Tibial artery (tissue), 4 donors: ENCODE data around the gene RPL22.

Experiments
- DNase-seq, 2 donors: peaks; one replicate each; pipeline ENCODE4 v3.0.0-alpha.2; 2019
- H3K27ac ChIP-seq, 2 donors: fragments of 200-600 bp; sonication (generic) in 1 of 2; 1 replicate in 1 of 2; 2 replicates in 1 of 2; pipeline ENCODE4 v1.5.1; 2018 to 2019; ENCODE audit warnings: mild to moderate bottlenecking in 1 of 2
- H3K27me3 ChIP-seq, 2 donors: fragments of 200-600 bp; sonication (generic) in 1 of 2; one replicate each; pipeline versions ENCODE4 v1.5.1 to v1.6.0; 2016 to 2019
- H3K36me3 ChIP-seq, 3 donors: fragments of 200-600 bp; sonication (generic) in 2 of 3; one replicate each; pipeline ENCODE4 v1.5.1; 2016 to 2019; ENCODE audit warnings: mild to moderate bottlenecking in 2 of 3
- H3K4me1 ChIP-seq, 4 donors: fragments of 200-600 bp; sonication (generic) in 2 of 4; 1 replicate in 3 of 4; 2 replicates in 1 of 4; pipeline ENCODE4 v1.5.1; 2016 to 2019
- H3K4me3 ChIP-seq, 2 donors: fragments of 200-600 bp; sonication (generic) in 1 of 2; 1 replicate in 1 of 2; 2 replicates in 1 of 2; pipeline ENCODE4 v1.5.1; 2018 to 2019; ENCODE audit warnings: mild to moderate bottlenecking in 2 of 2
- H3K9me3 ChIP-seq, 3 donors: fragments of 200-600 bp; sonication (generic) in 1 of 3; one replicate each; pipeline ENCODE4 v1.5.1; 2016 to 2019
- intact Hi-C: fragments of 100-400 bp; cut with DNase I; formaldehyde crosslinking; loops from one replicate; pipeline ENCODE4 v1.15.0; 2023; ENCODE audit warnings: low total_unique reads
- TF ChIP-seq, protein P1 (sequence below), 2 experiments: fragments of 200-600 bp in 1 of 2; fragments of 450-650 bp in 1 of 2; IDR thresholded peaks; one replicate each; pipeline ENCODE4 v1.5.1; 2017 to 2019; ENCODE audit warnings: antibody characterized with exemption in 2 of 2, mild to moderate bottlenecking in 1 of 2, moderate library complexity in 1 of 2

RPL22 gene

GRCh38 chr1:6212193-6212959 is 13.0 kb upstream of the RPL22 start:
- peaks cover 0 to 19% (median 7%) of the 10 kb centered on the region in 4 donors for H3K4me1 ChIP-seq
- no peak overlapping the region for H3K4me3 ChIP-seq
- no peak overlapping the region for H3K27ac ChIP-seq
- intact Hi-C loops, result no loop called here
- DNase-seq, result no peak
- peaks cover 0 to 41% (median 0%) of the 10 kb centered on the region in 3 donors for H3K36me3 ChIP-seq
- H3K27me3 ChIP-seq, result no peaks in the 10 kb centered on the region
- no peaks in the 10 kb centered on the region for H3K9me3 ChIP-seq
- TF ChIP-seq, protein P1, sequence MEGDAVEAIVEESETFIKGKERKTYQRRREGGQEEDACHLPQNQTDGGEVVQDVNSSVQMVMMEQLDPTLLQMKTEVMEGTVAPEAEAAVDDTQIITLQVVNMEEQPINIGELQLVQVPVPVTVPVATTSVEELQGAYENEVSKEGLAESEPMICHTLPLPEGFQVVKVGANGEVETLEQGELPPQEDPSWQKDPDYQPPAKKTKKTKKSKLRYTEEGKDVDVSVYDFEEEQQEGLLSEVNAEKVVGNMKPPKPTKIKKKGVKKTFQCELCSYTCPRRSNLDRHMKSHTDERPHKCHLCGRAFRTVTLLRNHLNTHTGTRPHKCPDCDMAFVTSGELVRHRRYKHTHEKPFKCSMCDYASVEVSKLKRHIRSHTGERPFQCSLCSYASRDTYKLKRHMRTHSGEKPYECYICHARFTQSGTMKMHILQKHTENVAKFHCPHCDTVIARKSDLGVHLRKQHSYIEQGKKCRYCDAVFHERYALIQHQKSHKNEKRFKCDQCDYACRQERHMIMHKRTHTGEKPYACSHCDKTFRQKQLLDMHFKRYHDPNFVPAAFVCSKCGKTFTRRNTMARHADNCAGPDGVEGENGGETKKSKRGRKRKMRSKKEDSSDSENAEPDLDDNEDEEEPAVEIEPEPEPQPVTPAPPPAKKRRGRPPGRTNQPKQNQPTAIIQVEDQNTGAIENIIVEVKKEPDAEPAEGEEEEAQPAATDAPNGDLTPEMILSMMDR (IDR thresholded peaks at IDR 0.05), result no peak

DNA sequence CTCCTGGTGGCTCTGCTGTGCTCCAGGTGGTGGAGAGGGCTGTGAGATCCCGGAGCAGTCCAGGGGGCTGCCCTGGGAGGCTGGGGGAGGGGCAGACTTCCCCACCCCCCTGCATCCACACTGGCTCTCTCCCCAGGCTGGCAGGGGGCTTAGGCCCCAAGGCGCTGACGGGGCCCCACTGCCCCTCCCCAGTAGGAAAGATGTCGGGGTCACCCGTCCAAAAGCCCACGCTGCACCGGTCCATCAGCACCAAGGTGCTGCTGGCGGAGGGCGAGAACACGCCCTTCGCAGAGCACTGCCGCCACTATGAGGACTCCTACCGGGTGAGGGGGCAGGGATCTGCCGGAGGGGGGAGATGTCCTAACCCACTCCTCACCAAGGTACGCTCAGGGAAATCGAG is 12.3 kb upstream of the RPL22 start:
- no peak for DNase-seq
- peaks cover 0 to 25% (median 12%) of the 10 kb centered on the region in 4 donors for H3K4me1 ChIP-seq
- no peak overlapping the region for H3K27ac ChIP-seq
- no peaks in the 10 kb centered on the region for H3K9me3 ChIP-seq
- intact Hi-C loops, result no loop called here
- no peak overlapping the region for H3K4me3 ChIP-seq
- peaks cover 0 to 34% (median 0%) of the 10 kb centered on the region in 3 donors for H3K36me3 ChIP-seq
- TF ChIP-seq, protein P1 (IDR thresholded peaks at IDR 0.05), result no peak
- H3K27me3 ChIP-seq, result no peaks in the 10 kb centered on the region

- Histone ChIP-seq H3K27me3 (no peaks in the 10 kb centered on the region), H3K9me3 (no peaks in the 10 kb centered on the region), H3K4me3 (no peak overlapping the region), H3K4me1 (peaks cover 0 to 33% (median 19%) of the 10 kb centered on the region in 4 donors), H3K36me3 (peaks cover 0 to 28% (median 0%) of the 10 kb centered on the region in 3 donors), H3K27ac (no peak overlapping the region)
- no peak for DNase-seq
- TF ChIP-seq, protein P1 (IDR thresholded peaks at IDR 0.05), result no peak
- intact Hi-C loops, result no loop called here
Measured at GRCh38 chr1:6210591-6211355, 11.4 kb upstream of the RPL22 start.

DNA sequence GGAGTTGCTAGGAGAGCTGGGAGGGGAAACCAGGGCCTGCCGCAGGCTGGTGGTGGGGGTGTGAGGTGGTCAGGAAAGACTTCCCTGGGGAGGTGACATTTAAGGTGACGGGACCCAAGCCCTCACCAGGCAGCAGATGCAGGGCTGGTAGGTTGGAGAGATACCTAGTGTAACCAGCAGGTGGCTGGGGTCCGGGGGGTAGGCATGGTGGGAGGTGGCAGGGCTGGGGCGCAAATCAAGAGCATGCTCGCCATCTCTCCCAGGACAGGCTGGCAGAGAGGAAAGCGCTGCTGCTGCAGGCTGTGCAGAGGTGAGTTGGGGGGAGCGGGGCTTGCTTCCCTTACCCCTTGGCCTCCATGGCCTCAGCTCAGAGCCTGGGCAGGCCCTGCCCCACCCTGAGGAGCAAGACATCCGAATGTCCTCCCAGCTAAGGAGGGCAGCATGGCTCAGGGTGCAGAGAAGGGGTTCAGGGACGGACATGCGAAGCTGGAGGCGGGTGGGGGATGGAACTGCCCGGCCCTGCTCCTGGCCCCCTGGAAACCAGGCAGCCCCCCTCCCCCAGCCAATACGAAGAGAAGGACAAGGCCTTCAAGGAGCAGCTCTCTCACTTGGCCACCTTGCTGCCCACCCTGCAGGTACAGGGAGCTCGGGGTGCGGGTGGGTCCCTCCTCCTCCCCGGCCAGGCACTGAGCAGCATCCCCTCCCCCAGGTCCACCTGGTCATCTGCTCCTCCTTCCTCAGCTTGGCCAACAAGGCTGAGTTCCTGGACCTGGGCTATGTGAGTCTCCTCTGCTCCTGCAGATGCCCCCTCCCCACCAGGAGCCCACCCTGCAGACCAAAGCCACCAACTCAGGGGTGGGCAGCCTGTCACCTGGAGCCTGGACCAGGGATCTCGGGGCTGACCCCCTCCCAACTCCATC is 10.5 kb upstream of the RPL22 start:
- Histone ChIP-seq H3K27ac (no peak overlapping the region), H3K36me3 (peaks cover 0 to 24% (median 0%) of the 10 kb centered on the region in 3 donors), H3K27me3 (no peaks in the 10 kb centered on the region), H3K9me3 (no peaks in the 10 kb centered on the region), H3K4me3 (no peak overlapping the region), H3K4me1 (peaks cover 0 to 41% (median 27%) of the 10 kb centered on the region in 4 donors)
- no peak for DNase-seq
- intact Hi-C loops, result no loop called here
- TF ChIP-seq, protein P1 (IDR thresholded peaks at IDR 0.05), result no peak
